GM23338 (cell line): ENCODE data around the gene TIMM10B.

Experiments
- CTCF ChIP-seq, 2 experiments: fragments of 200-600 bp in 1 of 2; sonication (generic) in 1 of 2; conservative IDR thresholded peaks; 2 replicates each; pipeline versions ENCODE4 v1.5.1 to v1.6.1; 2016 to 2017; ENCODE audit warnings: antibody characterized with exemption in 2 of 2, low read depth in 2 of 2, mild to moderate bottlenecking in 2 of 2, moderate library complexity in 1 of 2
- EZH2 ChIP-seq: fragments of 200-600 bp; sonication (generic); IDR thresholded peaks from one replicate; pipeline ENCODE4 v1.8.0; 2017; ENCODE audit warnings: antibody characterized with exemption, mild to moderate bottlenecking, low read depth; ENCODE audit not compliant: unreplicated experiment
- EZH2phosphoT487 ChIP-seq: fragments of 200-600 bp; sonication (generic); IDR thresholded peaks from one replicate; pipeline ENCODE4 v1.8.1; 2018; ENCODE audit warnings: antibody characterized with exemption; ENCODE audit not compliant: unreplicated experiment
- REST ChIP-seq: IDR thresholded peaks from one replicate; pipeline ENCODE4 v1.6.1; 2018; ENCODE audit warnings: antibody characterized with exemption; ENCODE audit not compliant: unreplicated experiment

DNA sequence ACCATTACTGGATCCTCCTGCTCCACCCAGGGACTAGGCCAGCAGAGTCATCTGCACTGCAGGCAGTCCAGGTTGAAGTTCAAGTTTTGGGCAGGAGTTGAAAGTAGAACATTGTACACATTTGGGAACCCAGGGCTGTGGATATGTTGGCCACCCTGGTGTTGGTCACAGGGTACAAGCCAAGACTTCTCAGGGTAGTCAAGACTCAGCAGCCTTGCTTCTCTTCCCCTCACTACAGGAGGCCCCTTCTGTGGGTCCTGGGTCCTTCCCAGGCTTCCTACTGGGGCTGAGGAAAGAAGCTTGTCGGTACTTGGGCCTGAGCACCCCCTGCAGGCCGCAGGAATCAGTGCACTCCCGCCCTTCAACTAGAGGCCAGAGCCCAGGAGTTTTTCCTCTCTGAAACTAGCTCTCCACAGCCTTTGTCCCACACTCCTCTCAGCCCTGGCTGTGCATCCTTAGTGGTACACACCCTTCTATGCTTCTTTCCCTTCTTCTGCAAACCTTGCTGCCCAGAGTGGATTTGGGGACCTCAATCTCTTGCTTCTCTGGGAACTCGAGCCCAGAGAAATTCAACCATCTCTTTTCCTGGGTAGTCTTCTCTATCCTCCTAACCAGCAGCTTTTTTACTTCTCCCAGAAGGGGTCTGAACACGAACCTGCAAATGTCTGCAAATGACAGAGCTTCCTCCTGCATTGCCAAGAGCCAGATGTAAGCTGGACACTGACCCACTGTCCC, 37.9 kb upstream of the TIMM10B start:
- TF ChIP-seq EZH2 (no peak), REST (no peak), CTCF (conservative IDR thresholded peaks at IDR 0.05; ENCODE audit: low read depth in 2 of 2) (peak; percentile 78 to 89), EZH2phosphoT487 (no peak)
